HepG2 (cell line): Measurements from ENCODE around the gene RIPK1. TPM values are rescaled to one million over a fixed set of nuclear protein-coding genes. Genes with fewer than 3 reads are reported as not detected.

Experiments used
- ATAC-seq: fragments of 200-7000 bp; cut with Tn5 transposase; 3 replicates; pipeline ENCODE4 v1.9.1; 2020; ENCODE audit warnings: mild to moderate bottlenecking, moderate library complexity
- BruUV-seq: library from RNA; stranded (reverse); fragments of 400-500 nt; replicated peaks from 2 replicates; lab custom pipeline; 2021; lab: Mats Ljungman, UMichigan
- CTCF ChIA-PET: fragments of 300-600 bp; formaldehyde crosslinking; extraction: SDS; loops from one replicate; lab custom pipeline; 2021; ENCODE audit warnings: low total read pairs, inconsistent platforms, low intra/inter-chr PET ratio; lab: Yijun Ruan, JAX
- POLR2A ChIA-PET: fragments of 350-600 bp; sonication (Branson Sonifier 250); formaldehyde crosslinking; loops from one replicate; lab custom pipeline; 2020; ENCODE audit warnings: antibody characterized with exemption, inconsistent platforms; lab: Yijun Ruan, JAX
- DNase-seq: peaks from one replicate; pipeline ENCODE4 v3.0.0-alpha.2; 2015; ENCODE audit warnings: low spot score
- FAIRE-seq: peaks from 3 replicates; lab custom pipeline; 2011; peaks lifted over from hg19 to GRCh38; lab: Jason Lieb, UNC
- H2AFZ ChIP-seq: one replicate; pipeline ENCODE4 v1.6.1; 2011; ENCODE audit warnings: low read length, inconsistent platforms
- H3K27ac ChIP-seq: fragments of 300-600 bp; 3 replicates; pipeline ENCODE4 v1.8.0; 2011; ENCODE audit warnings: mixed run types, mild to moderate bottlenecking, mixed read lengths, low read length, inconsistent platforms; ENCODE audit not compliant: insufficient read depth; ENCODE audit errors: extremely low read length
- H3K27me3 ChIP-seq, 2 experiments: fragments of 200-600 bp in 1 of 2; 2 replicates in 1 of 2; 3 replicates in 1 of 2; pipeline versions ENCODE4 v1.6.0 to v1.8.0; 2011; ENCODE audit warnings: low read length in 2 of 2, mild to moderate bottlenecking in 2 of 2, moderate library complexity in 2 of 2, inconsistent platforms in 1 of 2; ENCODE audit not compliant: insufficient read depth in 2 of 2, control insufficient read depth in 1 of 2
- H3K36me3 ChIP-seq, 2 experiments: fragments of 200-600 bp in 1 of 2; replicated peaks in 1 of 2; 2 replicates in 1 of 2; 3 replicates in 1 of 2; pipeline versions ENCODE4 v1.5.1 to v1.8.0; 2011; ENCODE audit warnings: low read length in 2 of 2, inconsistent platforms in 1 of 2; ENCODE audit not compliant: insufficient read depth in 2 of 2, control insufficient read depth in 1 of 2
- H3K4me1 ChIP-seq: 2 replicates; pipeline ENCODE4 v1.5.1; 2012; ENCODE audit warnings: low read length, inconsistent platforms; ENCODE audit not compliant: insufficient read depth
- H3K4me2 ChIP-seq: 2 replicates; pipeline ENCODE4 v1.6.0; 2011; ENCODE audit warnings: low read depth, low read length, inconsistent platforms
- H3K4me3 ChIP-seq, 3 experiments: fragments of 200-600 bp in 1 of 3; sonication (generic), shearing (Covaris generic) in 1 of 3; replicated peaks in 1 of 3; 2 replicates each; pipeline ENCODE4 v1.5.1; 2011 to 2016; ENCODE audit warnings: low read length in 3 of 3, inconsistent platforms in 2 of 3, low read depth in 2 of 3, mild to moderate bottlenecking in 2 of 3, control low read depth in 1 of 3, mixed read lengths in 1 of 3; ENCODE audit not compliant: insufficient read depth in 1 of 3
- H3K79me2 ChIP-seq: one replicate; pipeline ENCODE4 v1.6.1; 2011; ENCODE audit warnings: low read length, inconsistent platforms; ENCODE audit not compliant: insufficient read depth
- H3K9ac ChIP-seq: 2 replicates; pipeline ENCODE4 v1.6.0; 2011; ENCODE audit warnings: mild to moderate bottlenecking, low read depth, low read length, inconsistent platforms; ENCODE audit not compliant: insufficient read depth
- H3K9me3 ChIP-seq: 2 replicates; pipeline ENCODE4 v1.5.1; 2012; ENCODE audit warnings: mild to moderate bottlenecking, low read length
- H4K20me1 ChIP-seq: 2 replicates; pipeline ENCODE4 v1.6.0; 2011; ENCODE audit warnings: inconsistent platforms, mild to moderate bottlenecking, low read length, moderate library complexity; ENCODE audit not compliant: insufficient read depth
- ATF1 ChIP-seq: IDR thresholded peaks from 2 replicates; pipeline ENCODE4 v1.6.1; 2016; ENCODE audit warnings: mild to moderate bottlenecking, control low read depth
- ELK4 ChIP-seq: sonication (generic); formaldehyde crosslinking; IDR thresholded peaks from 2 replicates; pipeline ENCODE4 v1.9.0; 2021; ENCODE audit warnings: missing genetic modification reagents, borderline replicate concordance
- PREB ChIP-seq: sonication (generic); formaldehyde crosslinking; IDR thresholded peaks from 2 replicates; pipeline ENCODE4 v1.4.0; 2020; ENCODE audit warnings: missing genetic modification reagents
- SNRNP70 ChIP-seq: fragments of 200-400 bp; formaldehyde crosslinking; IDR thresholded peaks from 2 replicates; pipeline ENCODE4 v1.6.1; 2017; ENCODE audit warnings: mild to moderate bottlenecking, low read depth, low read length, moderate library complexity
- SP2 ChIP-seq: sonication (generic); formaldehyde crosslinking; IDR thresholded peaks from 2 replicates; pipeline ENCODE4 v1.5.1; 2020; ENCODE audit warnings: mild to moderate bottlenecking, missing genetic modification reagents
- ZMYM4 ChIP-seq: sonication (generic); formaldehyde crosslinking; IDR thresholded peaks from 2 replicates; pipeline ENCODE4 v1.8.1; 2023; ENCODE audit warnings: mild to moderate bottlenecking, missing genetic modification reagents
- ZNF44 ChIP-seq: sonication (generic); formaldehyde crosslinking; IDR thresholded peaks from 2 replicates; pipeline ENCODE4 v1.5.1; 2020; ENCODE audit warnings: mild to moderate bottlenecking, missing genetic modification reagents
- ZNF792 ChIP-seq: IDR thresholded peaks from 2 replicates; pipeline ENCODE4 v1.6.1; 2016
- WGBS: methylation state at CpG from one replicate; pipeline ENCODE4 v1.1.6; 2017; ENCODE audit warnings: low lambda C conversion rate; 5-methylcytosine and 5-hydroxymethylcytosine counted together
- in situ Hi-C: cut with HindIII; loops from 2 replicates; pipeline ENCODE4 v1.10.0; 2017; ENCODE audit warnings: low pct_unique_long_range_greater_than_20kb; ENCODE audit not compliant: extremely low pct_ligation_motif_present
- intact Hi-C: fragments of 100-400 bp; cut with micrococcal nuclease; formaldehyde crosslinking; loops from one replicate; pipeline ENCODE4 v1.10.0; 2022; ENCODE audit not compliant: unreplicated experiment
- polyA plus RNA-seq, 8 experiments: library from polyadenylated mRNA; depleted of rRNA in 3 of 8; stranded (reverse) in 7 of 8; unstranded in 1 of 8; fragments of >200 nt; fragmentation: Illumina TruSeq in 4 of 8; extraction: Trizol in 4 of 8; gene quantifications; 2 replicates each; pipeline versions ENCODE4 v1.2.1 to v1.2.3, GENCODE V29; 2011 to 2016; ENCODE audit warnings: low read depth in 4 of 8, missing spikeins in 1 of 8, mixed read lengths in 1 of 8; ENCODE audit not compliant: insufficient read depth in 1 of 8
- total RNA-seq, 5 experiments: library from RNA; depleted of rRNA; stranded (reverse); fragments of >200 nt; fragmentation: Illumina TruSeq; extraction: Trizol; gene quantifications; 2 replicates each; pipeline ENCODE4 v1.2.3, GENCODE V29; 2016; ENCODE audit warnings: low read depth in 1 of 5
- TF ChIP-seq, protein P1 (sequence below): sonication (generic); formaldehyde crosslinking; IDR thresholded peaks from 2 replicates; pipeline ENCODE4 v1.4.0; 2020; ENCODE audit warnings: mild to moderate bottlenecking, missing genetic modification reagents
- TF ChIP-seq, protein P2 (sequence below): IDR thresholded peaks from 2 replicates; pipeline ENCODE4 v1.6.1; 2016; ENCODE audit warnings: missing compliant biosample characterization, missing genetic modification reagents, borderline replicate concordance

RIPK1 gene
- total and polyA plus RNA-seq, 2 of the 13 experiments (the other 11 are each of a cell fraction or from before 2014, with no cell fraction given): 9.0 to 10.3 TPM

- POLR2A ChIA-PET: no interaction called here
- no peak overlapping the region for H3K4me3 ChIP-seq
- no peaks in the 10 kb centered on the region for H3K9me3 ChIP-seq
- no peaks in the 10 kb centered on the region for H3K79me2 ChIP-seq
- CTCF ChIA-PET: no interaction called here
- intact Hi-C loops (no loop called here), in situ Hi-C loops (no loop called here)
- H3K4me1 ChIP-seq: peaks cover 13% of the 10 kb centered on the region
- no peak overlapping the region for H3K9ac ChIP-seq
- ATAC-seq (no peak), DNase-seq (no peak), FAIRE-seq (no peak)
- H2AFZ ChIP-seq: no peak overlapping the region
- no TSS peak for BruUV-seq
- peaks cover 2 to 28% of the 10 kb centered on the region in 2 experiments; a peak in 4 of 5 replicates for H3K27me3 ChIP-seq
- no peak for TF ChIP-seq ZNF792 (CRISPR knock-in tag)
- no peak for TF ChIP-seq ZNF44 (CRISPR knock-in tag)
- TF ChIP-seq PREB (CRISPR knock-in tag): no peak
- TF ChIP-seq, protein P1, sequence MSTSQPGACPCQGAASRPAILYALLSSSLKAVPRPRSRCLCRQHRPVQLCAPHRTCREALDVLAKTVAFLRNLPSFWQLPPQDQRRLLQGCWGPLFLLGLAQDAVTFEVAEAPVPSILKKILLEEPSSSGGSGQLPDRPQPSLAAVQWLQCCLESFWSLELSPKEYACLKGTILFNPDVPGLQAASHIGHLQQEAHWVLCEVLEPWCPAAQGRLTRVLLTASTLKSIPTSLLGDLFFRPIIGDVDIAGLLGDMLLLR (CRISPR knock-in tag): no peak
- no peak for TF ChIP-seq ZMYM4 (CRISPR knock-in tag)
- TF ChIP-seq SNRNP70: no peak
- TF ChIP-seq, protein P2, sequence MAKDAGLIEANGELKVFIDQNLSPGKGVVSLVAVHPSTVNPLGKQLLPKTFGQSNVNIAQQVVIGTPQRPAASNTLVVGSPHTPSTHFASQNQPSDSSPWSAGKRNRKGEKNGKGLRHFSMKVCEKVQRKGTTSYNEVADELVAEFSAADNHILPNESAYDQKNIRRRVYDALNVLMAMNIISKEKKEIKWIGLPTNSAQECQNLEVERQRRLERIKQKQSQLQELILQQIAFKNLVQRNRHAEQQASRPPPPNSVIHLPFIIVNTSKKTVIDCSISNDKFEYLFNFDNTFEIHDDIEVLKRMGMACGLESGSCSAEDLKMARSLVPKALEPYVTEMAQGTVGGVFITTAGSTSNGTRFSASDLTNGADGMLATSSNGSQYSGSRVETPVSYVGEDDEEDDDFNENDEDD (CRISPR knock-in tag): no peak
- no peak for TF ChIP-seq ATF1 (CRISPR knock-in tag)
- no peak for TF ChIP-seq ELK4
- TF ChIP-seq SP2: no peak
- H4K20me1 ChIP-seq: no peaks in the 10 kb centered on the region
- no peaks in the 10 kb centered on the region for H3K36me3 ChIP-seq
- H3K27ac ChIP-seq: no peak overlapping the region
- H3K4me2 ChIP-seq: no peak overlapping the region
- 71% methylated on average over 3 of the region's 3 CpGs for WGBS
Measured at GRCh38 chr6:3041147-3041546, 27.1 kb upstream of the RIPK1 start.
